B cell (primary cell): ENCODE results near the gene CAT. TPM values are rescaled to one million over a fixed set of nuclear protein-coding genes. Genes with fewer than 3 reads are reported as not detected.

Experiments used
- ATAC-seq: fragments of 200-7000 bp; cut with Tn5 transposase; one replicate; pipeline ENCODE4 v1.10.0; 2021; ENCODE audit warnings: low read depth, mild to moderate bottlenecking, moderate number of reproducible peaks, moderate library complexity
- CTCF ChIA-PET: fragments of 350-600 bp; sonication (Branson Sonifier 250); formaldehyde crosslinking; loops from one replicate; lab custom pipeline; 2021; ENCODE audit warnings: antibody characterized with exemption, inconsistent platforms; lab: Charles Lee
- POLR2A ChIA-PET: fragments of 350-600 bp; sonication (Branson Sonifier 250); formaldehyde crosslinking; loops from one replicate; lab custom pipeline; 2021; ENCODE audit warnings: antibody characterized with exemption; lab: Charles Lee
- DNase-seq: peaks from one replicate; pipeline ENCODE4 v3.0.0; 2013
- H2AFZ ChIP-seq: 2 replicates; pipeline ENCODE4 v1.6.1; 2012; ENCODE audit warnings: mild to moderate bottlenecking, low read depth, low read length; ENCODE audit not compliant: insufficient read depth, poor library complexity, severe bottlenecking
- H3K27ac ChIP-seq, 2 donors: 1 replicate in 1 of 2; 2 replicates in 1 of 2; pipeline ENCODE4 v1.5.1; 2012 to 2013; ENCODE audit warnings: low read length in 2 of 2, mild to moderate bottlenecking in 2 of 2, moderate library complexity in 1 of 2
- H3K27me3 ChIP-seq, 4 experiments: fragments of 200-600 bp in 1 of 4; sonication (generic) in 1 of 4; replicated peaks in 1 of 4; 1 replicate in 2 of 4; 2 replicates in 2 of 4; pipeline versions ENCODE4 v1.6.1 to v1.7.0; 2013 to 2016; ENCODE audit warnings: low read length in 3 of 4, mild to moderate bottlenecking in 2 of 4, mixed read lengths in 1 of 4, moderate library complexity in 1 of 4; ENCODE audit not compliant: insufficient read depth in 4 of 4, control insufficient read depth in 3 of 4; ENCODE audit errors: control extremely low read depth in 1 of 4
- H3K36me3 ChIP-seq, 2 experiments: replicated peaks in 1 of 2; 1 replicate in 1 of 2; 2 replicates in 1 of 2; pipeline versions ENCODE4 v1.6.1 to v1.7.1; 2013; ENCODE audit warnings: low read length in 1 of 2; ENCODE audit not compliant: insufficient read depth in 2 of 2, control insufficient read depth in 1 of 2; ENCODE audit errors: control extremely low read depth in 1 of 2, extremely low read depth in 1 of 2
- H3K4me1 ChIP-seq, 2 donors: fragments of 200-600 bp in 1 of 2; sonication (generic) in 1 of 2; 1 replicate in 1 of 2; 2 replicates in 1 of 2; pipeline versions ENCODE4 v1.5.1 to v1.6.1; 2013 to 2017; ENCODE audit warnings: low read length in 2 of 2; ENCODE audit not compliant: control insufficient read depth in 2 of 2, insufficient read depth in 2 of 2
- H3K4me2 ChIP-seq: replicated peaks from 2 replicates; pipeline ENCODE3; 2012; ENCODE audit warnings: mild to moderate bottlenecking, low read depth, low read length; ENCODE audit not compliant: poor library complexity, severe bottlenecking
- H3K4me3 ChIP-seq, 5 experiments: fragments of 200-600 bp in 1 of 5; sonication (generic) in 1 of 5; 1 replicate in 3 of 5; 2 replicates in 2 of 5; pipeline versions ENCODE4 v1.5.1 to v1.7.0; 2011 to 2016; ENCODE audit warnings: low read length in 4 of 5, mild to moderate bottlenecking in 4 of 5, low read depth in 2 of 5, control low read depth in 1 of 5, moderate library complexity in 1 of 5; ENCODE audit not compliant: insufficient read depth in 1 of 5; ENCODE audit errors: control extremely low read depth in 1 of 5, extremely low read depth in 1 of 5
- H3K79me2 ChIP-seq: fragments of 200-600 bp; sonication (generic); one replicate; pipeline ENCODE4 v1.6.0; 2016; ENCODE audit warnings: low read length; ENCODE audit not compliant: control insufficient read depth, insufficient read depth
- H3K9ac ChIP-seq: fragments of 200-600 bp; sonication (generic); 2 replicates; pipeline ENCODE4 v1.6.1; 2017; ENCODE audit warnings: mild to moderate bottlenecking, low read length, moderate library complexity
- H3K9me3 ChIP-seq, 3 donors: one replicate each; pipeline versions ENCODE4 v1.6.1 to v1.7.1; 2013; ENCODE audit warnings: low read length in 2 of 3; ENCODE audit not compliant: control insufficient read depth in 2 of 3, insufficient read depth in 1 of 3; ENCODE audit errors: control extremely low read depth in 1 of 3
- H4K20me1 ChIP-seq: 2 replicates; pipeline ENCODE4 v1.6.0; 2012; ENCODE audit warnings: mild to moderate bottlenecking, low read length; ENCODE audit not compliant: insufficient read depth, control insufficient read depth, poor library complexity, severe bottlenecking
- H3K27ac Mint-ChIP-seq: one replicate; pipeline ENCODE4 v1.8.0; 2021; ENCODE audit warnings: mixed read lengths
- H3K27me3 Mint-ChIP-seq: one replicate; pipeline ENCODE4 v1.8.0; 2021; ENCODE audit warnings: mixed read lengths
- H3K4me1 Mint-ChIP-seq: one replicate; pipeline ENCODE4 v1.8.0; 2021; ENCODE audit warnings: mixed read lengths
- H3K4me3 Mint-ChIP-seq: one replicate; pipeline ENCODE4 v1.8.0; 2021; ENCODE audit warnings: mixed read lengths
- H3K9me3 Mint-ChIP-seq: one replicate; pipeline ENCODE4 v1.8.0; 2022; ENCODE audit warnings: mixed read lengths; ENCODE audit not compliant: insufficient read depth
- EZH2 ChIP-seq: IDR thresholded peaks from 2 replicates; pipeline ENCODE4 v1.6.1; 2012; ENCODE audit warnings: borderline replicate concordance, low read depth, mild to moderate bottlenecking, moderate library complexity, low read length; ENCODE audit not compliant: insufficient read depth, poor library complexity, severe bottlenecking
- WGBS: methylation state at CpG from one replicate; pipeline ENCODE4 v1.1.5; 2013; ENCODE audit warnings: missing lambda C conversion rate; ENCODE audit not compliant: insufficient coverage; 5-methylcytosine and 5-hydroxymethylcytosine counted together
- intact Hi-C: fragments of 100-400 bp; cut with micrococcal nuclease; formaldehyde crosslinking; loops from one replicate; pipeline ENCODE4 v1.10.0; 2022
- polyA plus RNA-seq: library from polyadenylated mRNA; depleted of rRNA; stranded (reverse); fragments of >200 nt; gene quantifications from 2 replicates; pipeline ENCODE4 v1.2.3, GENCODE V29; 2012
- total RNA-seq, 2 donors: library from RNA; stranded (reverse); fragments of 120-200 nt in 1 of 2; gene quantifications; 1 replicate in 1 of 2; 2 replicates in 1 of 2; pipeline versions ENCODE4 v1.2.3 to v1.2.4, GENCODE V29; 2013 to 2022
- TF ChIP-seq, protein P1 (sequence below): fragments of 200-600 bp; IDR thresholded peaks from one replicate; pipeline ENCODE4 v1.8.0; 2022; ENCODE audit warnings: antibody characterized with exemption, mild to moderate bottlenecking

The CAT gene
- total and polyA plus RNA-seq, 2 donors (not counting 1 experiment from before 2014, with no cell fraction given), result 83.2 to 91.7 TPM

DNA sequence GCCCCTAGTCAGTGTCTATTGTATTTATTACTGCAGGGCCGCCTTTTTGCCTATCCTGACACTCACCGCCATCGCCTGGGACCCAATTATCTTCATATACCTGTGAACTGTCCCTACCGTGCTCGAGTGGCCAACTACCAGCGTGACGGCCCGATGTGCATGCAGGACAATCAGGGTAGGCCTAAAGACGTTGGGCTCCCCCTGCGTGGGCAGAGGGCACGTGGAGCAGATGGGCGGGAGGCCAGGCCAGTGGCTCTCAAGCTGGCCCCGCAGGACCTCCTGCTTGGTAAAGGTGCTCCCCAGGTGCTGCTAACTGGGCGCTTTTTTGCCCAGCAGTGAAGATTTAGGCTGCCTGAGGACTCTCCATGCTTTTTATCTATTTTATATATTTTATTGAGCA, 22.5 kb downstream of the CAT start:
- H3K4me1 Mint-ChIP-seq, result peaks cover 4% of the 10 kb centered on the region
- DNase-seq (no peak), ATAC-seq (no peak)
- H3K27ac ChIP-seq, result no peak overlapping the region
- CTCF ChIA-PET, result no interaction called here
- no peak overlapping the region for H3K27ac Mint-ChIP-seq
- peaks cover 1 to 5% (median 4%) of the 10 kb centered on the region in 3 donors for H3K9me3 ChIP-seq
- H3K4me2 ChIP-seq, result no peak overlapping the region
- POLR2A ChIA-PET, result no interaction called here
- intact Hi-C loops, result no loop called here
- H3K9ac ChIP-seq, result no peak overlapping the region
- H3K79me2 ChIP-seq, result no peaks in the 10 kb centered on the region
- H3K4me3 ChIP-seq, result no peak overlapping the region
- WGBS, result 94% methylated on average over 12 of the region's 14 CpGs
- H3K27me3 Mint-ChIP-seq, result no peaks in the 10 kb centered on the region
- H3K27me3 ChIP-seq, result no peaks in the 10 kb centered on the region
- peaks cover 8% of the 10 kb centered on the region for H3K9me3 Mint-ChIP-seq
- no peak overlapping the region for H3K4me3 Mint-ChIP-seq
- TF ChIP-seq EZH2, result no peak
- TF ChIP-seq, protein P1, sequence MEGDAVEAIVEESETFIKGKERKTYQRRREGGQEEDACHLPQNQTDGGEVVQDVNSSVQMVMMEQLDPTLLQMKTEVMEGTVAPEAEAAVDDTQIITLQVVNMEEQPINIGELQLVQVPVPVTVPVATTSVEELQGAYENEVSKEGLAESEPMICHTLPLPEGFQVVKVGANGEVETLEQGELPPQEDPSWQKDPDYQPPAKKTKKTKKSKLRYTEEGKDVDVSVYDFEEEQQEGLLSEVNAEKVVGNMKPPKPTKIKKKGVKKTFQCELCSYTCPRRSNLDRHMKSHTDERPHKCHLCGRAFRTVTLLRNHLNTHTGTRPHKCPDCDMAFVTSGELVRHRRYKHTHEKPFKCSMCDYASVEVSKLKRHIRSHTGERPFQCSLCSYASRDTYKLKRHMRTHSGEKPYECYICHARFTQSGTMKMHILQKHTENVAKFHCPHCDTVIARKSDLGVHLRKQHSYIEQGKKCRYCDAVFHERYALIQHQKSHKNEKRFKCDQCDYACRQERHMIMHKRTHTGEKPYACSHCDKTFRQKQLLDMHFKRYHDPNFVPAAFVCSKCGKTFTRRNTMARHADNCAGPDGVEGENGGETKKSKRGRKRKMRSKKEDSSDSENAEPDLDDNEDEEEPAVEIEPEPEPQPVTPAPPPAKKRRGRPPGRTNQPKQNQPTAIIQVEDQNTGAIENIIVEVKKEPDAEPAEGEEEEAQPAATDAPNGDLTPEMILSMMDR, result no peak
- no peaks in the 10 kb centered on the region for H3K4me1 ChIP-seq
- peaks cover 24 to 95% of the 10 kb centered on the region in 2 experiments for H3K36me3 ChIP-seq
- H2AFZ ChIP-seq, result no peak overlapping the region
- H4K20me1 ChIP-seq, result no peaks in the 10 kb centered on the region

DNA sequence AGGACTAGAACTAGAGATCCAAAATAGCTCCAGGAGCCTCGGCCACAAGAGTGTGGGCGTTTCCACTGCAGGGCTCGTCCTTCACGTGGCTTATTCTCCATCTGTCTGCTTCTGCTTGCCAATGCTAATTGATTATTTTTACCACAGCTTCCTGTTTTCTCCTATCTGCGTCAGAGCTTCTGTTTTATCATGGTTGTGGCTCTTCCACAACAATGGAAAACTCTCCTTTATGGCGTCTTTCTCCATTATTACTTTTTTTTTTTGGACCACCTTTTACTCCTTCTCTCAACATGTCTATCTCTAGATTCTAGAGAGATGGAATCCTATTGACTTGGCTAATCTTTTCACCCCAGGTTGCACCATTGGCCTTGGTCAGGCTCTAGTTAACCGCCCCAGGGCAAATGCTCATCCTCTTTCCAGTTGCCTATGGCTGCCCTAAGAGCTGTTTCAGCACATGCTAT, 25.9 kb downstream of the CAT start:
- ATAC-seq (no peak), DNase-seq (no peak)
- H3K4me1 ChIP-seq, result no peaks in the 10 kb centered on the region
- peaks cover 1 to 11% (median 9%) of the 10 kb centered on the region in 3 donors for H3K9me3 ChIP-seq
- H2AFZ ChIP-seq, result no peak overlapping the region
- no peak overlapping the region for H3K4me2 ChIP-seq
- no peaks in the 10 kb centered on the region for H3K79me2 ChIP-seq
- no peaks in the 10 kb centered on the region for H4K20me1 ChIP-seq
- H3K9ac ChIP-seq, result no peak overlapping the region
- Mint-ChIP-seq H3K4me3 (no peak overlapping the region), H3K4me1 (peaks cover 4% of the 10 kb centered on the region), H3K9me3 (peaks cover 14% of the 10 kb centered on the region), H3K27ac (no peak overlapping the region), H3K27me3 (no peaks in the 10 kb centered on the region)
- no peak overlapping the region for H3K4me3 ChIP-seq
- WGBS, result 54% methylated on average over 4 of the region's 7 CpGs
- TF ChIP-seq, protein P1, result no peak
- peaks cover 17 to 93% of the 10 kb centered on the region in 2 experiments for H3K36me3 ChIP-seq
- H3K27me3 ChIP-seq, result no peaks in the 10 kb centered on the region
- ChIA-PET CTCF (interaction anchor here (0.7 to 0.9 kb wide), 3 partner anchors 15 to 680 kb away, joined by 3 read pairs; no protein-coding TSS in a partner anchor), POLR2A (no interaction called here)
- H3K27ac ChIP-seq, result no peak overlapping the region
- intact Hi-C loops, result no loop called here
